ENCODE data around the gene RAPGEF6.

GRCh38 chr5:131495536-131496399 lies 139.3 kb downstream of the RAPGEF6 start:
- TF ChIP-seq CTCF (IDR thresholded peaks at IDR 0.05; ENCODE audit: low read depth, low read length) (no peak), EZH2phosphoT487 (IDR thresholded peaks at IDR 0.05; ENCODE audit: low read depth) (no peak)
